Fibroblast of skin of right quadriceps (primary cell): ENCODE measurements around the gene ALDH8A1.

Experiments
- DNase-seq: peaks from one replicate; pipeline ENCODE4 v3.0.0-alpha.2; 2013

Gene ALDH8A1, protein sequence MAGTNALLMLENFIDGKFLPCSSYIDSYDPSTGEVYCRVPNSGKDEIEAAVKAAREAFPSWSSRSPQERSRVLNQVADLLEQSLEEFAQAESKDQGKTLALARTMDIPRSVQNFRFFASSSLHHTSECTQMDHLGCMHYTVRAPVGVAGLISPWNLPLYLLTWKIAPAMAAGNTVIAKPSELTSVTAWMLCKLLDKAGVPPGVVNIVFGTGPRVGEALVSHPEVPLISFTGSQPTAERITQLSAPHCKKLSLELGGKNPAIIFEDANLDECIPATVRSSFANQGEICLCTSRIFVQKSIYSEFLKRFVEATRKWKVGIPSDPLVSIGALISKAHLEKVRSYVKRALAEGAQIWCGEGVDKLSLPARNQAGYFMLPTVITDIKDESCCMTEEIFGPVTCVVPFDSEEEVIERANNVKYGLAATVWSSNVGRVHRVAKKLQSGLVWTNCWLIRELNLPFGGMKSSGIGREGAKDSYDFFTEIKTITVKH

GRCh38 chr6:134949927-134950326 lies at the start of gene ALDH8A1:
Gene ALDH8A1, minus strand, starts transcription at chr6:134950101. Its CDS starts 48 bp downstream, at chr6:134950053.
- DNase-seq, result no peak

DNA sequence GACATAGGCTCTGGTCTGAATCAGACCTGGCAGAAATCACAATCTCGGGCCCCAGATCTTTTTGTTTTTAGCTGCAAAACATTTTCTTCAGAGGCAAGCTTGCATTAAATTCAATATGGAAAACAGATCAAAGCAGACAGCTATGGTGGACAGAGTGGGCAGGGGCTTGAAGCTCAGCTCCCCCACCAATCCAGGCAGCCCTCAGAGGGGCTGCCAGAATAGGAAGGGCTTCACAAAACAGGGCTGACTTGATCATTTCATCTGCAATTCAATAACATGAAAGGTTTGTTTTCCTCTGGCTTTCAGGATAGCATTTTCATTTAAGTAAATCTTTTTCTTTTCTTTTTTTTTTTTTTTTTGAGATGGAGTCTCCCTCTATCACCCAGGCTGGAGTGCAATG lies 49.2 kb upstream of the ALDH8A1 start:
- DNase-seq, result no peak

DNA sequence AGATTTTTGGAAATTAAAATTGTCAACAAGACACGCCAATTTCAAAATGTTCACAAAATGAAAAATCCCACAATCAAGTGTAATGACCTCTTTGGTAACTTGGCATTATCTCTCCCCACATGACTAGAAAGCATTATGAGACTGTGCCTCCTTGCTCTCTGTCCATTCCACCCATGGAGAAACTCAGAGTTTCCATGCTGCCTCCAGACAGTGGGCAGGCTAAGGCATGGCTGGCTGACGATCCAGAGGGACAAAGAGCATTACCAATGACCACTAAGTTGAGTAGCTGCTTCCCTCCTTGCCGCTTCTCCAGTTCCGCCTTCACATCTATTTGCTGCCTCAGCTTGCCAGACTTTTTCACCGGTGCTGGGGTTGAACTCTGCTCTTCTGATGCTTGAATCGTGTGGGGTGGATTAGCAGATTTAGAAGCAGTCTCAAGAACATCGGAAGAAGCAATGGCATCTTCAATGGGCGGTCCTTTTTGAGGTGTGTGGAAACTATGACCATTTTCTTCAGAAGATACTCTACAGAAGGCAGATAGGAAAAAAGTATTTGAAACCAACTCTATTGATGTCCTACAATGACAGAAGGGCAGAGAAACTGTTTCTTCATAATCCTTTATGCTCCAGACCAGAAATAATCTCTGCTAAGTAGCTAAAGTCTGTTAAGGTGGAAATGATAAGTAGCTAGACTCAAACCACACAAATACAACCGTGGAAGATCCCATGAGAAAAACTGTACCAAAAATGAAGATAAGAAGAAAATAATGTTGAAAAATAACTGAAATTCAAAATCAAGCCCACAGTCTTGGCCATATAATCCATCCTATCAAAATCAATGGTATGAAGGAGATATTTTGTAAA lies 47.5 kb upstream of the ALDH8A1 start:
- no peak for DNase-seq

DNA sequence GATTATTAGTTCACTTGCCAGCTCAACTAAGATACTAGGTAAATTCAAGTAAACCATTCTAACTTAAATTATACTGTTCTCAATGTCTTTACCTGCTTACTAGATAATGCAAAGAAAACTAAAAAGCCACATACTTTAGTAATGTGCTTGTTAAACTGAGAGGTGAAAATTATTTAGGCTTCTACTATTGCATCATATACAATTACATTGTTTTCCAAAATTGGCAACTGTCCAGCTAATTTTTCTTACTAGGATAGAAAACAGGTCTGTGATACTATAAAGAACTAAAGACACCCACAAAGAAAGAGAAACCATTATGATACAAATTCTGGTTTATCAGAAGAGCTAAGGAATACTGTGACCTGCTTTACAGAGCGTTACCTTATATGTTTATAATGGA lies 45.6 kb upstream of the ALDH8A1 start:
- DNase-seq, result no peak

- no peak for DNase-seq
Measured at GRCh38 chr6:134994431-134994830, 44.5 kb upstream of the ALDH8A1 start.

DNA sequence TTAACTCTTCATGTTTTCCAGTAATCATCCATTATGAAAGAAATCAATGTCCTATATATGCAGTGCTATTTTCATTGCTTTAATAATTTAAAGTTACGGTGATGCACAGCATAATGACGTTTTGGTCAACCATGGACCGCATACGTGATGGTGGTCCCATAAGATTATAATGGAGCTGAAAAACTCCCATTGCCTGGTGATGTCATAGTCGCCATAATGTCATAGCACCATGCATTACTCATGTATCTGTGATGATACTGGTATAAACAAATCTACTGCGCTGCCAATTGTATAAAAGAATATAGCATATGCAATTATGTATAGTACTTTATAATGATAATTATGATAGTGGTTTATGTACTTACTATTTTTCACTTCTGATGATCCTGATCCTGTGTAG lies 42.3 kb upstream of the ALDH8A1 start:
- DNase-seq, result no peak

DNA sequence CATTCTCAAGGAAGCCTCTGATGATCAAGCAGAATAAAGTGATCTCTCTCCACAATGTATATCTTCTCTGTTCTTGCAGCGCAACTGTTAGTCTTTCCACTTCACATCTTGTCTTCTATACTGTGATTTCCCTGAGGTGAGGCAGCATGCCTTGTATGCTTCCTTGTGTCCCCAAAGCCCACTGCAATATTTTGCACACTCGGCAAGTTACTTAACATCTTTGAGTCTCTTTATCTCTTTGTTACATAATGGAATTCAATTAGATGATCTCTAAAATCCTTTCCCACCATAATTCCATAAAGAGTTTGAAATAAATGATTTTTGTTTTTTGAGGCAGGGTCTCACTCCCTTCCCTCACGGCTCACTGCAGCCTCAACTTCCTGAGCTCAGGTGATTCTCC lies 40.4 kb upstream of the ALDH8A1 start:
- DNase-seq, result no peak

DNA sequence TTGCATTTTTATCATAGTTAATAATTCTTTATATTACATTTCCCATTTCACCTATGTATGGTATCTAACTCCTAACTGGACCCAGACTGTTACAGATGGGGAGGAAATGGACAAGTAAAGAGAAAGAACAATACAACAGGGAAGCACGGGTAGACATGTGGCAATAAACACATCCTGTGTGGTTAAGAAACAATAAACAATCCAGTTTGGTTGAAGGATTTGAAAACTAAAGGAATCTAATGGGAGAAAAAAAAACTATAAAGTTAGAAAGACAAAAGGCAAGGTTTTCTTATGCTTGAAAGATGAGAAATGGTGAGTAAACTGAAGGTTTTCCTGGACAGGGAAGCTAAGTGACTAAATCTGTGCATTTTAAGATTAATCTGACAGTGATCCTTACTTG lies 34.9 kb upstream of the ALDH8A1 start:
- DNase-seq, result peak; percentile 5

- no peak for DNase-seq
Measured at GRCh38 chr6:134983823-134984222, 33.9 kb upstream of the ALDH8A1 start.

DNA sequence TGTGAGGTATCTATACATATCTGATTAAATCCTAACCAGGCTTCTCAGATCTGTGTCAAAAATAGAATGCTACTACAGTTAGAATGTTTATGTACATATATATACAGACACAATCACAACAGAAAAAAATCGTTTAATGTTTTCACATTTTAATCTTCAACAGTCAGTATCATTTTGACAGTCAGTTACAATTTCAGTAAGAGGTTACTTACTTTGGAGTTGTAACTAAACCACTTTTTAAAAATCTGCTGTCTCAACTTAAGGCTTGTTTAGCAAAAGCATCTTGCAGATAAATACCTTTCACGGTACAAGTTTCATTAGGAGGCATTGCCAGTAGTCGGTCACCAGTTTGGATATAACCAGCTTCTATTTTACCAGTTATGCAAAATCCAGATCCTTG lies 32.3 kb upstream of the ALDH8A1 start:
- no peak for DNase-seq

- no peak for DNase-seq
Measured at GRCh38 chr6:134980846-134981245, 30.9 kb upstream of the ALDH8A1 start.

- no peak for DNase-seq
Measured at GRCh38 chr6:134979142-134979541, 29.2 kb upstream of the ALDH8A1 start.

- no peak for DNase-seq
Measured at GRCh38 chr6:134974370-134974769, 24.5 kb upstream of the ALDH8A1 start.

DNA sequence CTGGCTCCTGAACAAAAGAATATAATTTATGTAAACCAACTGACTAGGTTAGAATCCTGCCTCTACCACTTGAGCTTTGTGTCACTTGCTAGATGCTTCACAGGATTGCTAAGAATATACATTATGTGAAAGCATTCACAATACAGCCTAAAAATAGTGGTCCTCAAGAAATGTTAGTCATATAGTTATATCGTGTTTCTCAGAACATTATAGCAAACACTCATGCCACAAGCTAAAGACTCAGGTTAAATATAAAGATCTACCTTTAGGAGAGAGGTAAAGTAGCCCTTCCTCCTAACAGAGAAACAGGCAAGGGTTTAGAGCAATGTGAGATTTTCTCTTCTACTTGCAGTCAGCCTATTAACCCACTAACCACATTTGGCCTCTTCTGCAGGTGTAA lies 17.8 kb upstream of the ALDH8A1 start:
- DNase-seq, result no peak

GRCh38 chr6:134964451-134965203 lies 14.7 kb upstream of the ALDH8A1 start:
- no peak for DNase-seq

GRCh38 chr6:134962421-134962820 lies 12.5 kb upstream of the ALDH8A1 start:
- DNase-seq, result no peak

DNA sequence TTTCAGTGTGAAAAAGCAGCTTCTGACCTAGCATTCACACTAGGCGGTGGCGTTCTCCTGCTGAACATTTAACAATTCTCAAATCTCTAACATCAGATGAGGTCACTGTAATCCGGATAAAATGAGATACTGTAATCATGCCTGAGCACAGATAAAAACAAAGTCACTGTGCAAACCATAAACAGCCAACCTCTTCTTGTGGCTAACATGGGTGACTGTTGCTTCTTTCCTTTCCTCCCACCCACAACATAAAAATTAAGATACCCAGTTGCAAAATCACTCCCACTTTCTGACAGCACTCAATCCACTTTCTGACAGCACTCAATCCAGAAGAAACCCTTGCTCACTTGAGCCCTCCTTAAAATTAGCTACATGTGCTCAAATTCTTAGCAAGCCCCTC lies 11.5 kb upstream of the ALDH8A1 start:
- no peak for DNase-seq

- no peak for DNase-seq
Measured at GRCh38 chr6:134959603-134960002, 9.7 kb upstream of the ALDH8A1 start.

DNA sequence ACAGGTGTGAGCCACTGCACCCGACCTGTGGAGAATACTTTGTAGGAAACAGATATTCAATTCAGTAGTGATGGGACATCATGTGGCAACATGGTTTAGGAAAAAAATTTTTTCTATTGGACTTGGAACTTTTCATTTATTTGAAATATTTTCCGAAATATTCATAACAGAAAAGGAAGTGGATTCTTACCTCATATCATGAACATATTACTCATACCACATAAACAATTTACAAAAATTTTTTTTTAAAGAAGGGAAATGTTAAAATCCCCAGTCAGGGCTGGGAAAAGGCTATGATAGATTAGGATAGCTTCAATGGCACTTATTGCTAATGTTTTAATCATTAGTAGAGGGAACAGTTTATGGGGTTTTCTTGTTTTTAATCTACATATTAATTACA lies 6.8 kb upstream of the ALDH8A1 start:
- no peak for DNase-seq

- no peak for DNase-seq
Measured at GRCh38 chr6:134956032-134956431, 6.1 kb upstream of the ALDH8A1 start.

GRCh38 chr6:134954272-134955000 lies 4.5 kb upstream of the ALDH8A1 start:
- no peak for DNase-seq

- no peak for DNase-seq
Measured at GRCh38 chr6:134951494-134952263, 1.8 kb upstream of the ALDH8A1 start.
